HG02885 (cell line): Measurements from ENCODE around the gene ZNF385B.
A peak's percentile ranks its signal among the peaks of the same experiment; 100 is the strongest.
"Not testable (repeated sequence)": the region's sequence is repeated elsewhere in the genome, so short reads cannot be mapped to it uniquely, and the experiment has no call there.

Experiments used
- ATAC-seq: cut with Tn5 transposase; IDR thresholded peaks from one replicate; pipeline ENCODE4 v1.9.1; 2021; ENCODE audit warnings: mild to moderate bottlenecking; ENCODE audit not compliant: unreplicated experiment, poor library complexity

Gene ZNF385B

GRCh38 chr2:179861416-179862067, at the start of gene ZNF385B:
TSS of gene ZNF385B (minus strand) at chr2:179861612.
- ATAC-seq, result peak; percentile 48

- ATAC-seq, result no peak
These were observed 49.3 kb upstream of the ZNF385B start for GRCh38 chr2:179910735-179911113.

- no peak for ATAC-seq
These were observed 48.7 kb upstream of the ZNF385B start for GRCh38 chr2:179909845-179910734.

GRCh38 chr2:179900655-179901054, 39.2 kb upstream of the ZNF385B start:
- no peak for ATAC-seq

GRCh38 chr2:179899666-179900065, 38.3 kb upstream of the ZNF385B start:
- no peak for ATAC-seq

GRCh38 chr2:179898873-179899272, 37.5 kb upstream of the ZNF385B start:
- ATAC-seq, result peak; percentile 94

GRCh38 chr2:179893616-179894015, 32.2 kb upstream of the ZNF385B start:
- ATAC-seq, result no peak

GRCh38 chr2:179891237-179891636, 29.8 kb upstream of the ZNF385B start:
- ATAC-seq, result no peak

- no peak for ATAC-seq
These were observed 29.3 kb upstream of the ZNF385B start for GRCh38 chr2:179890666-179891065.

GRCh38 chr2:179888642-179889041, 27.2 kb upstream of the ZNF385B start:
- not testable (repeated sequence) for ATAC-seq

GRCh38 chr2:179884193-179884592, 22.8 kb upstream of the ZNF385B start:
- ATAC-seq, result no peak

- ATAC-seq, result no peak
These were observed 21.7 kb upstream of the ZNF385B start for GRCh38 chr2:179882851-179883806.

- no peak for ATAC-seq
These were observed 16.4 kb upstream of the ZNF385B start for GRCh38 chr2:179877601-179878364.

- no peak for ATAC-seq
These were observed 14.9 kb upstream of the ZNF385B start for GRCh38 chr2:179876266-179876665.

GRCh38 chr2:179875864-179876263, 14.5 kb upstream of the ZNF385B start:
- ATAC-seq, result no peak

- no peak for ATAC-seq
These were observed 1.6 kb upstream of the ZNF385B start for GRCh38 chr2:179862898-179863458.

GRCh38 chr2:179861027-179861415, 391 bp downstream of the ZNF385B start:
- ATAC-seq, result peak; percentile 53

- ATAC-seq, result no peak
These were observed 971 bp downstream of the ZNF385B start for GRCh38 chr2:179860255-179861026.

GRCh38 chr2:179859523-179859922, 1.9 kb downstream of the ZNF385B start:
- ATAC-seq, result no peak
